Naive thymus-derived CD4-positive, alpha-beta T cell (primary cell): ENCODE measurements around the gene ADM. TPM values are rescaled to one million over a fixed set of nuclear protein-coding genes. Genes with fewer than 3 reads are reported as not detected.

Experiments used
- ATAC-seq: fragments of 150-1000 bp; cut with Tn5 transposase; 2 replicates; pipeline ENCODE4 v1.10.0; 2021; ENCODE audit warnings: mild to moderate bottlenecking, moderate library complexity
- CTCF ChIA-PET: fragments of 350-600 bp; sonication (Branson Sonifier 250); formaldehyde crosslinking; loops from one replicate; lab custom pipeline; 2021; ENCODE audit warnings: antibody characterized with exemption; lab: Charles Lee
- POLR2A ChIA-PET: fragments of 350-600 bp; sonication (Branson Sonifier 250); formaldehyde crosslinking; loops from one replicate; lab custom pipeline; 2021; ENCODE audit warnings: antibody characterized with exemption, inconsistent platforms; lab: Charles Lee
- DNase-seq, 9 donors: peaks; one replicate each; pipeline versions ENCODE4 v3.0.0 to v3.0.0-alpha.2; 2020 to 2022; ENCODE audit warnings: mixed read lengths in 1 of 9
- H3K27ac ChIP-seq: one replicate; pipeline ENCODE4 v1.7.0; 2013; ENCODE audit warnings: mild to moderate bottlenecking, low read depth, low read length, moderate library complexity
- H3K27me3 ChIP-seq, 2 donors: one replicate each; pipeline ENCODE4 v1.7.0; 2013; ENCODE audit warnings: low read length in 2 of 2, mild to moderate bottlenecking in 2 of 2, moderate library complexity in 2 of 2; ENCODE audit not compliant: control insufficient read depth in 2 of 2, insufficient read depth in 2 of 2
- H3K36me3 ChIP-seq, 3 experiments: 1 replicate in 2 of 3; 2 replicates in 1 of 3; pipeline ENCODE4 v1.7.0; 2013; ENCODE audit warnings: low read length in 3 of 3, mild to moderate bottlenecking in 3 of 3, moderate library complexity in 1 of 3; ENCODE audit not compliant: insufficient read depth in 3 of 3, control insufficient read depth in 2 of 3
- H3K4me1 ChIP-seq, 2 donors: one replicate each; pipeline ENCODE4 v1.7.0; 2013; ENCODE audit warnings: low read length in 2 of 2, mild to moderate bottlenecking in 2 of 2, moderate library complexity in 1 of 2; ENCODE audit not compliant: control insufficient read depth in 2 of 2, insufficient read depth in 2 of 2
- H3K4me3 ChIP-seq: 2 replicates; pipeline ENCODE4 v1.7.0; 2013; ENCODE audit warnings: mild to moderate bottlenecking, low read length
- H3K9me3 ChIP-seq, 3 experiments: 1 replicate in 2 of 3; 2 replicates in 1 of 3; pipeline ENCODE4 v1.7.0; 2013; ENCODE audit warnings: low read length in 3 of 3; ENCODE audit not compliant: control insufficient read depth in 2 of 3
- H3K27ac Mint-ChIP-seq, 9 donors: one replicate each; pipeline ENCODE4 v1.8.0; 2020 to 2022; ENCODE audit warnings: mixed read lengths in 9 of 9, mild to moderate bottlenecking in 8 of 9, moderate library complexity in 5 of 9, inconsistent platforms in 2 of 9
- H3K27me3 Mint-ChIP-seq, 5 donors: one replicate each; pipeline ENCODE4 v1.8.0; 2021 to 2022; ENCODE audit warnings: mixed read lengths in 5 of 5, mild to moderate bottlenecking in 1 of 5
- H3K36me3 Mint-ChIP-seq, 5 donors: one replicate each; pipeline ENCODE4 v1.8.0; 2020 to 2022; ENCODE audit warnings: mixed read lengths in 5 of 5, mild to moderate bottlenecking in 3 of 5, inconsistent platforms in 1 of 5
- H3K4me1 Mint-ChIP-seq, 7 donors: one replicate each; pipeline ENCODE4 v1.8.0; 2020 to 2022; ENCODE audit warnings: mixed read lengths in 7 of 7, mild to moderate bottlenecking in 3 of 7, inconsistent platforms in 1 of 7
- H3K4me3 Mint-ChIP-seq, 10 donors: one replicate each; pipeline ENCODE4 v1.8.0; 2020 to 2022; ENCODE audit warnings: mild to moderate bottlenecking in 10 of 10, mixed read lengths in 10 of 10, moderate library complexity in 6 of 10, inconsistent platforms in 2 of 10
- H3K9me3 Mint-ChIP-seq, 11 donors: one replicate each; pipeline ENCODE4 v1.8.0; 2020 to 2022; ENCODE audit warnings: mixed read lengths in 11 of 11, mild to moderate bottlenecking in 4 of 11, inconsistent platforms in 1 of 11, moderate library complexity in 1 of 11
- intact Hi-C, 2 donors: fragments of 100-400 bp; cut with micrococcal nuclease; formaldehyde crosslinking; loops; one replicate each; pipeline ENCODE4 v1.15.1; 2023
- polyA plus RNA-seq, 2 donors: library from polyadenylated mRNA; unstranded; fragments of 300-500 nt; fragmentation: Illumina TruSeq; gene quantifications; one replicate each; pipeline ENCODE4 v1.2.3, GENCODE V29; 2021
- total RNA-seq, 6 experiments: library from RNA in 5 of 6; stranded (reverse) in 5 of 6; gene quantifications; 1 replicate in 5 of 6; 2 replicates in 1 of 6; pipeline ENCODE4 v1.2.3 and lab custom pipeline; 2021 to 2026

ADM gene
- total and polyA plus RNA-seq, 7 experiments from 2014 or later, result 0.19 to 27.2 (median 3.8) TPM; not detected in 2

- Mint-ChIP-seq H3K9me3 (peaks cover 0 to 2% (median 0%) of the 10 kb centered on the region in 11 donors), H3K36me3 (peaks cover 0 to 9% (median 1%) of the 10 kb centered on the region in 5 donors), H3K27ac (no peak overlapping the region), H3K27me3 (peaks cover 0 to 27% (median 6%) of the 10 kb centered on the region in 5 donors), H3K4me1 (peaks cover 15 to 27% (median 21%) of the 10 kb centered on the region in 7 donors), H3K4me3 (no peak overlapping the region)
- POLR2A ChIA-PET, result interaction anchor here (0.6 to 1.1 kb wide), 2 partner anchors 10 to 1644 kb away, joined by 3 read pairs; no protein-coding TSS in a partner anchor
- no peak for DNase-seq
- peaks cover 5 to 7% of the 10 kb centered on the region in 2 donors for H3K4me1 ChIP-seq
- H3K27me3 ChIP-seq, result peaks cover 0 to 2% of the 10 kb centered on the region in 2 donors
- ATAC-seq, result no peak
- H3K27ac ChIP-seq, result no peak overlapping the region
- intact Hi-C loops, result no loop called here
- H3K36me3 ChIP-seq, result no peaks in the 10 kb centered on the region
- CTCF ChIA-PET, result interaction anchor here (0.6 kb wide), 1 partner anchor 17 kb away, joined by 4 read pairs; no protein-coding TSS in a partner anchor
- no peaks in the 10 kb centered on the region for H3K9me3 ChIP-seq
- H3K4me3 ChIP-seq, result no peak overlapping the region
Measured at GRCh38 chr11:10288881-10289764, 15.8 kb upstream of the ADM start.

DNA sequence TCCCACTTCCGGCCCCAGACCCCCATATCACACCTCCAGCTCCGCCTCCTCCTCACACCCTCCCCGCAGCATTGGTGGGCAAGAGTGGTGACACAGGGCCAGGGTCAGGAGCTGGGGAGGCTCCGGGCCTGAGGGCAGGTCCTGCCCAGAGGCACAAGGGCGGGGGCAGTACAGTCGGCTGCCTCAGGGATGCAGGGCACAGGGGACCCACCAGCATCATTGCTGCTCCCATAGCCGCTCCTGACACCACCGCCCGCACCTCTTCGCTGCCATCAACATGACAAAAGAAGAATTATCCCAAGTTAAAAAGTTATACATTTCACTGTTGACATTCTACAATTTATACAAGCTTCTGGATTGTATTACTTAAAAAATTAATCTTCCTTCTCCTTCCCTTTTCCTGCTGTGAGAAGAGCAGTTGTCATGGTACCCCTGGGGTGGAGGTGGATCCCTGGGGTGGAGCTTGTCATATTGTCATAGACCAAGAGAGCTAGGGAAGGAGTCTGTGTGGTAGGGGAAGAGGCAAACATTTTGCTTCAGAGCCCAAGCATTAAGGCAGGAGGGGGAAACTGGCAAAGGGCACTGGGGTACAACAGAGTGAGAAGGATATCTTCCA lies 15.0 kb upstream of the ADM start:
- Histone ChIP-seq H3K27ac (no peak overlapping the region), H3K27me3 (peaks cover 0 to 2% of the 10 kb centered on the region in 2 donors), H3K4me3 (no peak overlapping the region), H3K4me1 (peaks cover 12 to 14% of the 10 kb centered on the region in 2 donors), H3K9me3 (no peaks in the 10 kb centered on the region), H3K36me3 (no peaks in the 10 kb centered on the region)
- peaks cover 0 to 9% (median 2%) of the 10 kb centered on the region in 5 donors for H3K36me3 Mint-ChIP-seq
- ATAC-seq (no peak), DNase-seq (no peak)
- H3K4me3 Mint-ChIP-seq, result peak overlapping the region in 2 of 10 donors; percentile 12 to 50
- H3K27ac Mint-ChIP-seq, result no peak overlapping the region
- ChIA-PET POLR2A (no interaction called here), CTCF (interaction anchor here (0.6 kb wide), 1 partner anchor 16 kb away, joined by 4 read pairs; no protein-coding TSS in a partner anchor)
- H3K27me3 Mint-ChIP-seq, result peaks cover 2 to 29% (median 7%) of the 10 kb centered on the region in 5 donors
- peaks cover 17 to 30% (median 21%) of the 10 kb centered on the region in 7 donors for H3K4me1 Mint-ChIP-seq
- intact Hi-C loops, result no loop called here
- H3K9me3 Mint-ChIP-seq, result peaks cover 0 to 2% (median 0%) of the 10 kb centered on the region in 11 donors

DNA sequence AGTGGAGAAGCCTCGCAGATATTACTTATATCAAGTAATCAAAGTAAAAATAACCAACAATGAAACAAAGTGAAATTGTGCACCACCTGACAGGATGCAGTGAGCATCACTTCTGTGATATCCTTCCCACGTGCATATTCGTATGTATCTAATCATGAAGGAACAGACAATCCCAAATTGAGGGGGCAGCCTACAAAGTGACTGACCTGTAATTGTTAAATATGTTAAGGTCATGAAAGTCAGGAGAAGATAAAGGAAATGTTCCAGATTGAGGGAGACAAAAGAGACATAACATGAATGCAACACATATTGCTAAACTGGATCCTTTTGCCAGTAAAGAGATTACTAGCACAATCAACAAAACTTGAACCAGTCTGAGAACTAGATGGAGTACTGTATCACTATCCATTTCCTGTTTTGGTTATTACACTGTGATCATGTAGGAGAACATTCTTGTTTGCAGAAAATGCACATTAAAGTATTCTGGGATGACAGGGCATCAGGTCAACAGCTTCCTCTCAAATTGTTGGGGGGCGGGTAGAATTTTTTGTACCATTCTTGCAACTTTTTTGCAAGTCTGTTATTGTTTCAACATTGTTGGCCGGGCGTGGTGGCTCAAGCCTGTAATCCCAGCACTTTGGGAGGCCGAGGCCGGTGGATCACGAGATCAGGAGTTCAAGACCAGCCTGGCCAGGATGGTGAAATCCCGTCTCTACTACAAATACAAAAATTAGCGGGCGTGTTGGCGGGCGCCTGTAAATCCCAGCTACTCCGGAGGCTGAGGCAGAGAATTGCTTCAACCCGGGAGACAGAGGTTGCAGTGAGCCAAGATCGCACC lies 12.9 kb upstream of the ADM start:
- POLR2A ChIA-PET, result interaction anchor here (1.1 to 1.8 kb wide), 2 partner anchors 11 to 12 kb away, joined by 6 read pairs; no protein-coding TSS in a partner anchor
- H3K27ac Mint-ChIP-seq, result peak overlapping the region in 2 of 9 donors; percentile 6 to 15
- peak overlapping the region; percentile 22 to 81 (median 62) for H3K4me3 Mint-ChIP-seq
- CTCF ChIA-PET, result interaction anchor here (1.4 to 1.6 kb wide), 2 partner anchors 12 kb away, joined by 5 to 6 read pairs; partner anchors contain the start of gene ADM
- H3K27me3 Mint-ChIP-seq, result peaks cover 15 to 44% (median 26%) of the 10 kb centered on the region in 5 donors
- H3K36me3 Mint-ChIP-seq, result peaks cover 0 to 6% (median 3%) of the 10 kb centered on the region in 5 donors
- no peaks in the 10 kb centered on the region for H3K9me3 ChIP-seq
- no peak overlapping the region for H3K27ac ChIP-seq
- no peaks in the 10 kb centered on the region for H3K9me3 Mint-ChIP-seq
- ATAC-seq (no peak), DNase-seq (no peak)
- H3K36me3 ChIP-seq, result no peaks in the 10 kb centered on the region
- H3K4me3 ChIP-seq, result no peak overlapping the region
- peaks cover 20 to 35% (median 27%) of the 10 kb centered on the region in 7 donors for H3K4me1 Mint-ChIP-seq
- intact Hi-C loops, result loop anchor here in 1 of 2 donors (2.0 kb wide), 1 partner anchor 831 kb away; the partner anchor contains the start of gene ZNF143
- peaks cover 16 to 18% of the 10 kb centered on the region in 2 donors for H3K4me1 ChIP-seq
- peaks cover 0 to 2% of the 10 kb centered on the region in 2 donors for H3K27me3 ChIP-seq

- DNase-seq (peak; percentile 62 to 83 (median 77)), ATAC-seq (peak; percentile 71)
- peaks cover 16 to 29% of the 10 kb centered on the region in 2 donors for H3K4me1 ChIP-seq
- CTCF ChIA-PET, result interaction anchor here (1.4 kb wide), 1 partner anchor 10 kb away, joined by 6 read pairs; the partner anchor contains the start of gene ADM
- H3K36me3 ChIP-seq, result no peaks in the 10 kb centered on the region
- H3K4me3 ChIP-seq, result peak within 1 kb of the TSS; percentile 73
- Mint-ChIP-seq H3K27me3 (peaks cover 15 to 55% (median 26%) of the 10 kb centered on the region in 5 donors), H3K36me3 (peaks cover 0 to 6% (median 3%) of the 10 kb centered on the region in 5 donors), H3K9me3 (no peaks in the 10 kb centered on the region), H3K27ac (peak within 1 kb of the TSS in 8 of 9 donors; percentile 10 to 83 (median 59)), H3K4me3 (peak within 1 kb of the TSS; percentile 82 to 92 (median 88)), H3K4me1 (peaks cover 28 to 44% (median 37%) of the 10 kb centered on the region in 7 donors)
- peak within 1 kb of the TSS; percentile 48 for H3K27ac ChIP-seq
- POLR2A ChIA-PET, result interaction anchor here (1.1 to 1.8 kb wide), 2 partner anchors 9 to 10 kb away, joined by 6 read pairs; no protein-coding TSS in a partner anchor
- H3K27me3 ChIP-seq, result peaks cover 0 to 2% of the 10 kb centered on the region in 2 donors
- intact Hi-C loops, result loop anchor here (1.0 to 2.0 kb wide), 3 partner anchors 11 to 833 kb away; partner anchors contain the start of gene ZNF143 (in 1 of the 2)
- no peaks in the 10 kb centered on the region for H3K9me3 ChIP-seq
Measured at GRCh38 chr11:10293423-10294289, 11.2 kb upstream of the ADM start, which contains the start of gene SBF2. SBF2 (minus strand) TSS chr11:10294219; CDS start chr11:10294069, 150 bp downstream.

DNA sequence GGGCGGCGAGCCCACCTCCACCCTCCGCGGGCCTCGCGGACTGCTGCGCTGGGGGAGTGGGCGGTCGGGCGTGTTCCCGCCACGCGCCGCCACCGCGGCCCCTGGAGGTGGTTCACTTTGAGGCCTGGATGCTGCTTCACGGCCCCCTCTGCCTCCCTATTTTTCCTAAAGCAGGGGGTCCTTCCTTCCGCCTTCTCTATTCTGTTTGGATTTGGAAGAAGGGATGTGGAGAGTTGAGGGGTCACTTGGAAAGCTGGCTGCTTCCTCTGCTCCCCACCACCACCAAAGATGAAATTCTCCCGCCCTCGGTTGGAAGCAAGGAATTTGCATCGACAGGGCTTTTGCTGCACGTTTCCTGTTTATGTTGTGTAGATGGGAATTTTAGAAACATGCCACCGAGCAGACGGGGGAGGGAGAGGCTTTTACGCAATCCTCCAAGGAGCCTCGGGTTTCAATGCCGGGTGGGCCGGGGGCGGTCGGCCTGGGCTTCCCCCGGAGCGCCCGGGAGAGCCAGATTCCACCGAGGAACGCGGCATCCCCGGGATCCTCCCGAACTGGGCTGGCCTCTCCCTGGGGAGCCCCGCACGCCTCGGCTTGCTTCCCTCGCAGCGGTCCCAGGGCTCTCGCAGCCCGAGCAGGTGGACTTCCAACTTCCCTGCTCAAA lies 10.5 kb upstream of the ADM start:
- Mint-ChIP-seq H3K9me3 (no peaks in the 10 kb centered on the region), H3K4me3 (peak overlapping the region; percentile 82 to 92 (median 88)), H3K36me3 (peaks cover 0 to 6% (median 3%) of the 10 kb centered on the region in 5 donors), H3K4me1 (peaks cover 32 to 46% (median 39%) of the 10 kb centered on the region in 7 donors), H3K27me3 (peaks cover 15 to 60% (median 26%) of the 10 kb centered on the region in 5 donors), H3K27ac (peak overlapping the region in 5 of 9 donors; percentile 42 to 83 (median 75))
- Histone ChIP-seq H3K9me3 (no peaks in the 10 kb centered on the region), H3K4me3 (peak overlapping the region; percentile 73), H3K27me3 (peaks cover 0 to 2% of the 10 kb centered on the region in 2 donors), H3K27ac (peak overlapping the region; percentile 48), H3K36me3 (no peaks in the 10 kb centered on the region), H3K4me1 (peaks cover 16 to 31% of the 10 kb centered on the region in 2 donors)
- ATAC-seq (no peak), DNase-seq (peak in 1 of 9 donors; percentile 13)
- intact Hi-C loops, result loop anchor here (1.0 kb wide), 2 partner anchors 10 to 13 kb away; no protein-coding TSS in a partner anchor
- CTCF ChIA-PET, result interaction anchor here (1.9 kb wide), 1 partner anchor 11 kb away, joined by 10 read pairs; the partner anchor contains the start of gene ADM
- POLR2A ChIA-PET, result no interaction called here
